Measurements from ENCODE around the gene ARNT2. TPM values are rescaled to one million over a fixed set of nuclear protein-coding genes. Genes with fewer than 3 reads are reported as not detected.

ARNT2 gene
- total RNA-seq, 1 donor from 2014 or later = not detected

GRCh38 chr15:80441041-80441440 lies 36.9 kb downstream of the ARNT2 start:
- intact Hi-C loops (cut with micrococcal nuclease) = no loop called here

DNA sequence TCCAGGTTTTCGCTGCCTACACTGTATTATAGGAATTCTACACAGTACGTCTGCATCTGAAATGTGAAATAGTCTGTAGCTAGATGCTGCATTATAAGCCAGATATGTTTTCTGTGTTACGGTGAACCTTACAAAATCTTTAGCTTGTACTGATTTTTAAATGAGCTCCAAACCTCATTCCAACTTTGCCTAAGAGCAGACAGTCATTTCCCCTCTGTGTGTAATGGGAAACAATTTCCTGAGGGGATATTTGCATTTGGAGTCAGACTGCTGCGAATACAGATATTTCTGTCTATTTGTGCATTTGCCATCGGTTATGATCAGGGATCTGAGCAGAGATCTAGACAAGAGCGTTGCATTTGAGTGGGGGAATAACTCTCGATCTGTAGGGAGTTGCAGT lies 37.5 kb downstream of the ARNT2 start:
- intact Hi-C loops (cut with micrococcal nuclease) = no loop called here

DNA sequence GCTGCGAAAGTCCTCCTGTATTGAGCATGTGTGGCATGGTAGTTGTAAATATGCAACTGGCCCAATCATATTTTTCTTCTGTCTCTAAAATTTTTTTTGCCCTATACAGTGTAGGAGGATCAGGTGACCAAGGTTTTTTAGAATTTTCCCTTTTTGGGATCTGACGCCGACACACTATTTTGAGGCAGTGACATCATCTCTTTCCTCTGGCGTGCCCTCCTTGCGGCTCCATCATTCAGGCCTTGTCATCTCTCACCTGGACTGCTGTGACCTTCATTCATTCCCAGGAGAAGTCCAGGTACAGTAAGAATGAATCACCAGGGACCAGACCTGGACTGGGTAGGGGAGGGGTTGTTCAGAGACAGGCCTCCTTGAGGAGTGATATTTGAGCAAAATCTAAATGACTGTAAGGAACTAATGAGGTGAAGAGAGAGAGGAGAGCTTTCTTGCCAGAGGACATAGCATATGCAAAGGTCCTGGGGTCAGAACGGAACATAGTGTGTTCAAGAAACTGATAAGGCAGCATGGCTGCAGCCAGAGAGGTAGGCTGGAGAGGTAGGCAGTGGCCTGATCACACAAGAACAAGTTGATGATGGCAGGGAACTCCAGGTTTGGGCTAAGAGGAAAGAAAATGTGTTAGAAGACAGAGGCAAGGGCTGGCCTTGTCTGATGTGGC lies 38.7 kb downstream of the ARNT2 start:
- intact Hi-C loops (cut with micrococcal nuclease) = no loop called here

- intact Hi-C loops (cut with micrococcal nuclease) = no loop called here
Measured at GRCh38 chr15:80444680-80445251, 40.6 kb downstream of the ARNT2 start.

DNA sequence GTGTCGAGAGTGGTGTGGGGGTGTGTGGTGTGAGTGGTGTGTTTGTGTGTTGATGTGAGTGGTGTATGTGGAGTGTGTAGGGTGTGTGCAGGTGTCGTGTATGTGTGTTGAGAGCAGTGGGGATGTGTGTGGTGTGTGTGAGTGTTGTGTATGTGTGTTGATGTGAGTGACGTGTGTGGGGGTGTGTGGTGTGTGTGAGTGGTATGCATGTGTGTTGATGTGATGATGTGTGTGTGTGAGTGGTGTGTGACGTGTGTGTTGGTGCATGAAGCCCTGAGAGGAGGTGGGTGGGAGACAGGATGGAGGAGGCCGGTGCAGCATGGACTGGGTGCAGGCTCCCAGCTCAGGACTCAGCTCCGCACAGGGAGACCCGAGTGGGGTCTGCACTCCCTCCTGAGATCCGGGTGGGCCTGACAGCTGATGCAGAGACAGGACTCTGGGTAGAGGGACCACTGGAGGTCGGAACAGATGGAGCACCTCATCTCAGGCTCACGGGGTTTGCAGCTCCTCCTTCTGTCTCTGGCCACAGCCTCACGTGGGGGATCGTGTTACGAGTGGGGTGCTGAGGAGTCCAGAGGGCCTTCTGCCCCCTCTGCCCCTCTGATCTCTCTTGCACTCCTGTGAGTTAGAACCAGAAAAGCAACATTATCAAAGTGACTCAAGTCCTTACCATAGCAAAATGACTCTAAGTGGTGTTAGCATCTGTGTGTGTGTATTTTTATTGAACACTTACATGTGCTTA lies 41.3 kb downstream of the ARNT2 start:
- intact Hi-C loops (cut with micrococcal nuclease) = no loop called here

DNA sequence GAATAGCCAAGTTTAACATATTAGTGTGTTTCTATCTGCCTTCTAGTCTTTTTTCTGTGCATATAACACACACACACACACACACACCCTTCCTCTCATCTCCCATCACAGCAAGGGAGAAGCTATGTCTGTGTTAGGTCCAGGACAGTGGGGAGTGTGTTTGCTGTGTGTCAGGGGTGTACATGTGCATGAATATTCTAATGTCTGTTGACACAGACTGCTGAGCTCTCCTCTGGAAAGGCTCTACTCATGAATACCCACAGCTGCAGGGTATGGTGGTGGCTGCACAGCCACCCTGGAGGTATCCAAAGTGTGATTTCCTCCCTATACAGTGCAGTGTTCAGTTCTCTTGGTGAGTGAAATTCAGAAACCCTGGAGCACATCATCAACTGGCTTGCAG lies 42.9 kb downstream of the ARNT2 start:
- intact Hi-C loops (cut with micrococcal nuclease) = no loop called here

DNA sequence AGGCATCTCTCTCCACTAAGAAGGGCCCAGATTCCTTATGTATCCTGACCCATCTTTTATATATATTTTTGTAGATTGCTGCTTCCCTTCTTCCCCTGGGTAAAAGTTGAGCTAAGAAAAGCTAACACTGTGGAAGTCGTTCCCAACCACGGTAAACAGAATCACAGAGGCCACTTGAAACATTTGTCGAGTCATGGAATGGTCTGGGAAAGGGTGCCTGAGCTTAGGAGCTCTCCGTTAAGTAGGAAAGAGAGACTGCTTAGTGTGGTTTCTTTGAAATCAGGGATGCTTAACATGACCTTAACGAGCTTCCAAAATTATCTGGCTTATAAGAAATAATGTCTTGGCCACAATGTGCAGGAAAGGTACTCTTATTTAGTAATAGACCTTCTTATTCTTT lies 45.6 kb downstream of the ARNT2 start:
- intact Hi-C loops (cut with micrococcal nuclease) = loop anchor here (10.0 kb wide), 1 partner anchor 405 kb away; no protein-coding TSS in a partner anchor

- intact Hi-C loops (cut with micrococcal nuclease) = loop anchor here (10.0 kb wide), 1 partner anchor 404 kb away; no protein-coding TSS in a partner anchor
Measured at GRCh38 chr15:80450811-80451321, 46.7 kb downstream of the ARNT2 start.

- intact Hi-C loops (cut with micrococcal nuclease) = loop anchor here (10.0 kb wide), 1 partner anchor 403 kb away; no protein-coding TSS in a partner anchor
Measured at GRCh38 chr15:80452166-80452565, 48.0 kb downstream of the ARNT2 start.

DNA sequence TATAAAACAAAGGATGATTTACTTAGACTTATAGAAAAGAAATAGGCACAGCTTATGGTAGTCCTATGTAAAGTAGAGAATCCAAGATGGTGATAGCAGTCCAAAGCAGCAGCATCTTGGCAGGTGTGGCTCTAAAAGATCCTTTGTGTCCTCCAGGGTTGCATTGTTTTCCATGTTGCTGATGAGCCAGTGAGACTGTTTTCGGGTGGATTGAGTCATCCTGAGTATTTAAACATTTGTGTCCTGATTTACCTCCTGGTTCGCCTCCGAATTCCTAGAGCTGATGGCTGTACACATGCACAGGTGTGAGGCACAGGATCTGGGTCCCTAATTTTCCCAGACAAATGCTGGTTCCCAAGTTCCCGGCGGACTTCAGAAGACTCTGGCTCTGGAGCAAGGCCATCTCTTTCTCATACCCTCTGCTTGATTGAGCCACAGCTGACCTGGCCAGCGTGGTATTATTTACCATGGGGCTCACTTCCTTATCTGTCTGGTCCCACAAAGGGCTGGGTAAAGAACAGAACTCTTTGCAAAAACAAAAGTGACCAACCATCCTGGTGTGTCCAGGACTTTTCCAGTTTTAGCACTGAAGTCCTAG lies 51.0 kb downstream of the ARNT2 start:
- intact Hi-C loops (cut with micrococcal nuclease) = loop anchor here (1.0 to 10.0 kb wide), 7 partner anchors 112 to 811 kb away; no protein-coding TSS in a partner anchor

- intact Hi-C loops (cut with micrococcal nuclease) = loop anchor here (1.0 to 10.0 kb wide), 7 partner anchors 111 to 810 kb away; no protein-coding TSS in a partner anchor
Measured at GRCh38 chr15:80455668-80456442, 51.7 kb downstream of the ARNT2 start.

- intact Hi-C loops (cut with micrococcal nuclease) = loop anchor here (5.0 to 10.0 kb wide), 4 partner anchors 110 to 700 kb away; no protein-coding TSS in a partner anchor
Measured at GRCh38 chr15:80456517-80457492, 52.6 kb downstream of the ARNT2 start.

GRCh38 chr15:80457896-80458295 lies 53.7 kb downstream of the ARNT2 start:
- intact Hi-C loops (cut with micrococcal nuclease) = loop anchor here (5.0 to 10.0 kb wide), 4 partner anchors 109 to 699 kb away; no protein-coding TSS in a partner anchor

DNA sequence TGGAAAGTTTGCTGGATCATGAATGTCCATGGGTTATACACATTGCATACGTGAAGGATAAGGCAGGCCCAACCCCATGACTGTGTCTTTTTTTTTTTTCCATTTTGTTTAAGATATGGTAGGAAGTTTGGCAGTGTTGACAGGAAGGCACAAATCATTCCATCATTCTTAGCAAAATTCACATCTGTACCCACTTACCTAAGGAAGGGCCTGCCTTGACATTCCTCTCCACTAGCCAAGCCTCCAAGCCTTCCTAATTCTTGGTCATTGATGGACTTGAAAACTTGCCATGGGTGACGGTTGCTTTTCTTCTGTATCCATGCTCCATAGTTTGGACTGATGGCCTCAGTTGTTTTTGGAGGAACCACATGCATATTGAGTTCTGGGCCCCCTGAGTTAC lies 54.4 kb downstream of the ARNT2 start:
- intact Hi-C loops (cut with micrococcal nuclease) = loop anchor here (5.0 to 10.0 kb wide), 4 partner anchors 109 to 699 kb away; no protein-coding TSS in a partner anchor

- intact Hi-C loops (cut with micrococcal nuclease) = loop anchor here (5.0 to 10.0 kb wide), 4 partner anchors 108 to 698 kb away; no protein-coding TSS in a partner anchor
Measured at GRCh38 chr15:80459380-80459779, 55.2 kb downstream of the ARNT2 start.

DNA sequence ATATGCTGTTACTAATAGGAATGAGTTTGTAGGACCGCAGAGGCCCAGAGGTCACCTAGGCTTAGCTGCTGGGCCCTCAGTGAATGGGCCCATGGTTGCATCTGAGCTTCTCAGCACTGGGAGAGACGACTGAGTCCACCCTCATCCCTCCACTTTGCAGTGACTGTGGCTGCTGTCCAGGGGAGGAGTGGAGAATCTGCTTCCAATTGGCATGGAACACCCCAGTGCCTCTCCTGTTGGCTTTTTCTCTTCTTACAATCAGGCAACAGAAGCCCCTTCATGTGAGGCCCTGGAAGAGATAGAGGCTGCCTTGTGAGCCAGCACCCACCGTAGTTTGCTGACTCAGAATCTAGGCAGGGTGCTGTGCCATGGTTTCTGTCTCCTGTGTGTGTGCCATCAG lies 55.6 kb downstream of the ARNT2 start:
- intact Hi-C loops (cut with micrococcal nuclease) = loop anchor here (5.0 to 10.0 kb wide), 4 partner anchors 107 to 697 kb away; no protein-coding TSS in a partner anchor

GRCh38 chr15:80461356-80462095 lies 57.3 kb downstream of the ARNT2 start:
- intact Hi-C loops (cut with micrococcal nuclease) = no loop called here

DNA sequence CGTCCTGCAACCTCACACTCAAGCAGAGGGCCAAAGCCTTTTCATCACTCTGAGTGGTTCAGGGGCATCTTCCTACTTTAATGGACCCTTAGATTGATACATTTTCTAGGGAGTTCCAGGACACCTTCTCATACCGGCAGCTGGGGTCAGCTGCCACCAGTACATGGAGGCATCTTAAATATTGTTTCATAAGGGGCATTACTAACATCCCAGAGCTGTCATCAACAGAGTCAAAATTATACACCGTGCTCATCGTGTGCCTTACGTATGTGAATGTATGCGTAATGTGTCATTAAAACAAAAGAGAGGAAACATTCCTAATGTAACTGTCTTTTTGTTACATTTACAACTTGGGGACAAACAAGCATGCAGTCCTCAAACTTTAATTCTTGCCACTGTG lies 57.9 kb downstream of the ARNT2 start:
- intact Hi-C loops (cut with micrococcal nuclease) = no loop called here
